Measurements from ENCODE around the gene DQX1.

Gene DQX1

DNA sequence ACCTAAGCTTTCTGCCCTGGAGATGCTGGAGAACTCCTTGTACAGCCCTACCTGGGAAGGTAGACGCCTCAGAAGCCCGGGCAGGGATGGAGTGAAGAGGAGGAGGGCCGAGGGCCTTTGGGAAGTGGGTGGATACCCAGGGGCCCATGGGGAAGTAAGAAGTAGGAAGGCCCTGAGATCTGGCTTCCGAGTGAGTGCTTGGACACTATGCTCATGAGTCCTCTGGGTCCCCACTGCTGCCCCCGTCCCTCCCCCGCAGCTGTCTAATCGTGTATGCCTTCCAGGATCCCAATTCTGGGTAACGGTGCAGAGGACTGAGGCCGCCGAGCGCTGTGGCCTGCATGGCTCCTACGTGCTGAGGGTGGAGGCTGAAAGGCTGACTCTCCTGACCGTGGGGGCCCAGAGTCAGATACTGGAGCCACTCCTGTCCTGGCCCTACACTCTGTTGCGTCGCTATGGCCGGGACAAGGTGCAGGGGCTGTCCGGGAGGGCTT lies 29.6 kb upstream of the DQX1 start:
- TF ChIP-seq, protein P1, sequence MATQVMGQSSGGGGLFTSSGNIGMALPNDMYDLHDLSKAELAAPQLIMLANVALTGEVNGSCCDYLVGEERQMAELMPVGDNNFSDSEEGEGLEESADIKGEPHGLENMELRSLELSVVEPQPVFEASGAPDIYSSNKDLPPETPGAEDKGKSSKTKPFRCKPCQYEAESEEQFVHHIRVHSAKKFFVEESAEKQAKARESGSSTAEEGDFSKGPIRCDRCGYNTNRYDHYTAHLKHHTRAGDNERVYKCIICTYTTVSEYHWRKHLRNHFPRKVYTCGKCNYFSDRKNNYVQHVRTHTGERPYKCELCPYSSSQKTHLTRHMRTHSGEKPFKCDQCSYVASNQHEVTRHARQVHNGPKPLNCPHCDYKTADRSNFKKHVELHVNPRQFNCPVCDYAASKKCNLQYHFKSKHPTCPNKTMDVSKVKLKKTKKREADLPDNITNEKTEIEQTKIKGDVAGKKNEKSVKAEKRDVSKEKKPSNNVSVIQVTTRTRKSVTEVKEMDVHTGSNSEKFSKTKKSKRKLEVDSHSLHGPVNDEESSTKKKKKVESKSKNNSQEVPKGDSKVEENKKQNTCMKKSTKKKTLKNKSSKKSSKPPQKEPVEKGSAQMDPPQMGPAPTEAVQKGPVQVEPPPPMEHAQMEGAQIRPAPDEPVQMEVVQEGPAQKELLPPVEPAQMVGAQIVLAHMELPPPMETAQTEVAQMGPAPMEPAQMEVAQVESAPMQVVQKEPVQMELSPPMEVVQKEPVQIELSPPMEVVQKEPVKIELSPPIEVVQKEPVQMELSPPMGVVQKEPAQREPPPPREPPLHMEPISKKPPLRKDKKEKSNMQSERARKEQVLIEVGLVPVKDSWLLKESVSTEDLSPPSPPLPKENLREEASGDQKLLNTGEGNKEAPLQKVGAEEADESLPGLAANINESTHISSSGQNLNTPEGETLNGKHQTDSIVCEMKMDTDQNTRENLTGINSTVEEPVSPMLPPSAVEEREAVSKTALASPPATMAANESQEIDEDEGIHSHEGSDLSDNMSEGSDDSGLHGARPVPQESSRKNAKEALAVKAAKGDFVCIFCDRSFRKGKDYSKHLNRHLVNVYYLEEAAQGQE (IDR thresholded peaks at IDR 0.05; ENCODE audit: insufficient replicate concordance, low read depth): no peak
- TF ChIP-seq, protein P2, sequence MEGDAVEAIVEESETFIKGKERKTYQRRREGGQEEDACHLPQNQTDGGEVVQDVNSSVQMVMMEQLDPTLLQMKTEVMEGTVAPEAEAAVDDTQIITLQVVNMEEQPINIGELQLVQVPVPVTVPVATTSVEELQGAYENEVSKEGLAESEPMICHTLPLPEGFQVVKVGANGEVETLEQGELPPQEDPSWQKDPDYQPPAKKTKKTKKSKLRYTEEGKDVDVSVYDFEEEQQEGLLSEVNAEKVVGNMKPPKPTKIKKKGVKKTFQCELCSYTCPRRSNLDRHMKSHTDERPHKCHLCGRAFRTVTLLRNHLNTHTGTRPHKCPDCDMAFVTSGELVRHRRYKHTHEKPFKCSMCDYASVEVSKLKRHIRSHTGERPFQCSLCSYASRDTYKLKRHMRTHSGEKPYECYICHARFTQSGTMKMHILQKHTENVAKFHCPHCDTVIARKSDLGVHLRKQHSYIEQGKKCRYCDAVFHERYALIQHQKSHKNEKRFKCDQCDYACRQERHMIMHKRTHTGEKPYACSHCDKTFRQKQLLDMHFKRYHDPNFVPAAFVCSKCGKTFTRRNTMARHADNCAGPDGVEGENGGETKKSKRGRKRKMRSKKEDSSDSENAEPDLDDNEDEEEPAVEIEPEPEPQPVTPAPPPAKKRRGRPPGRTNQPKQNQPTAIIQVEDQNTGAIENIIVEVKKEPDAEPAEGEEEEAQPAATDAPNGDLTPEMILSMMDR (IDR thresholded peaks at IDR 0.05; ENCODE audit: insufficient read depth, low read length): no peak
- TF ChIP-seq POLR2AphosphoS5 (IDR thresholded peaks at IDR 0.05; ENCODE audit: low read depth) (0 out of 2 replicates have a peak, but pooled peaks have one; percentile 26), SPI1 (IDR thresholded peaks at IDR 0.05; ENCODE audit: borderline replicate concordance, low read depth) (peak; percentile 13; the same call in 1 of the 2 replicates)
- Histone ChIP-seq H3K4me3 (replicated peaks; ENCODE audit: insufficient read depth, low read length) (peak overlapping the region; percentile 84), H3K27me3 (ENCODE audit: insufficient read depth, poor library complexity, severe bottlenecking) (no peaks in the 10 kb centered on the region), H3K27ac (replicated peaks) (peak overlapping the region; percentile 94)
- peak; percentile 61 to 71 for DNase-seq (ENCODE audit: low read depth in 1 of 2, low spot score in 1 of 2)

DNA sequence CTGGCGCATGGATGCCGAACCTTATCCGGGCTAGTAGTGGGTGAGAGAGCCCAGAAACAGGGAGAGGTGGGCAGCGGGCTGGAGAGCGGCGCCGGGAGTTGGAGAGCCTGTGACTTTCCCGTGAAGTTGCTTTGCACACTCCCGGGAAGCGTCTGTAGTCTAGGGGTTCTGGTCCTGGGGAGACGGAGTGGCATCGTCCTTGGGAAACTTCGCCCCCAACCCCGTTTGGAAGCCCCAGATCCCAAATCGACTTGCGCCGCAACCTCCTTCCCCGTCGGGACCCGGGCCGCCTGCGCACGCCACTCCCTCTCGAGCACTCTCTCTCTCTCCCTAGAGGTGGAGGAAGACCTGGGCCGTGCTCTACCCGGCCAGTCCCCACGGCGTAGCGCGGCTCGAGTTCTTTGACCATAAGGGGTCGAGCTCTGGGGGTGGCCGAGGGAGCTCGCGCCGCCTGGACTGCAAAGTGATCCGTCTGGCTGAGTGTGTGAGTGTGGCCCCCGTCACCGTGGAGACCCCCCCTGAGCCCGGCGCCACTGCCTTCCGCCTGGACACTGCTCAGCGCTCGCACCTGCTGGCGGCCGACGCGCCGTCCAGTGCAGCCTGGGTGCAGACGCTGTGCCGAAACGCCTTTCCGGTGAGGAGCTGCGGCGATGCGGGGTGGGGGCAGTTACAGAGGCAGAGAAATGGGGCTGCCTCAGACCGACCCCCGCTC lies 28.9 kb upstream of the DQX1 start:
- DNase-seq (ENCODE audit: low read depth in 1 of 2, low spot score in 1 of 2): peak; percentile 47 to 67
- no peaks in the 10 kb centered on the region for H3K27me3 ChIP-seq (ENCODE audit: insufficient read depth, poor library complexity, severe bottlenecking)
- peak overlapping the region; percentile 84 for H3K4me3 ChIP-seq (replicated peaks; ENCODE audit: insufficient read depth, low read length)
- TF ChIP-seq, protein P2 (IDR thresholded peaks at IDR 0.05; ENCODE audit: insufficient read depth, low read length): no peak
- peak; percentile 39; the same call in 1 of the 2 replicates for TF ChIP-seq POLR2AphosphoS5 (IDR thresholded peaks at IDR 0.05; ENCODE audit: low read depth)
- TF ChIP-seq, protein P1 (IDR thresholded peaks at IDR 0.05; ENCODE audit: insufficient replicate concordance, low read depth): peak; percentile 16
- TF ChIP-seq GABPA (IDR thresholded peaks at IDR 0.05; ENCODE audit: low read depth): no peak
- peak overlapping the region; percentile 94 for H3K27ac ChIP-seq (replicated peaks)

GRCh38 chr2:74553892-74554819 lies 28.1 kb upstream of the DQX1 start, which contains the start of the genes DOK1 and LOXL3:
DOK1 (plus strand) TSS chr2:74554720; CDS start chr2:74554755, 35 bp downstream.
LOXL3 (minus strand) TSS chr2:74553942; CDS start chr2:74552634, 1,308 bp downstream.
- DNase-seq (ENCODE audit: low read depth in 1 of 2, low spot score in 1 of 2): peak; percentile 65 to 86
- peak within 1 kb of the TSS; percentile 94 for H3K27ac ChIP-seq (replicated peaks)
- H3K27me3 ChIP-seq (ENCODE audit: insufficient read depth, poor library complexity, severe bottlenecking): no peaks in the 10 kb centered on the region

More at GRCh38 chr2:74553892-74554819, 28.1 kb upstream of the DQX1 start, which contains the start of the genes DOK1 and LOXL3:
- TF ChIP-seq POLR2AphosphoS5 (IDR thresholded peaks at IDR 0.05; ENCODE audit: low read depth) (0 out of 2 replicates have a peak, but pooled peaks have one; percentile 17), SPI1 (IDR thresholded peaks at IDR 0.05; ENCODE audit: borderline replicate concordance, low read depth) (no peak)
- H3K4me3 ChIP-seq (replicated peaks; ENCODE audit: insufficient read depth, low read length): peak within 1 kb of the TSS; percentile 84

Measured in HL-60 (cell line).